Mesenchymal stem cell (in vitro differentiated cells and primary cell): ENCODE measurements around the gene PTPRA.
A peak's percentile ranks its signal among the peaks of the same experiment; 100 is the strongest.

ENCODE experiments used
- DNase-seq: peaks from one replicate; pipeline ENCODE4 v3.0.0-alpha.2; 2013
- H2AFZ ChIP-seq: one replicate; pipeline ENCODE4 v1.6.1; 2013; ENCODE audit warnings: low read depth, mild to moderate bottlenecking, control low read depth, inconsistent platforms, low read length, moderate library complexity
- H2AK5ac ChIP-seq: 2 replicates; pipeline ENCODE4 v1.6.1; 2013; ENCODE audit warnings: low read length, moderate library complexity, mild to moderate bottlenecking, inconsistent platforms; ENCODE audit not compliant: severe bottlenecking
- H2BK120ac ChIP-seq: one replicate; pipeline ENCODE4 v1.6.1; 2013; ENCODE audit warnings: low read depth, mild to moderate bottlenecking, inconsistent platforms, low read length, moderate library complexity
- H2BK12ac ChIP-seq, 2 experiments: one replicate each; pipeline ENCODE4 v1.6.1; 2013; ENCODE audit warnings: inconsistent platforms in 2 of 2, low read length in 2 of 2, mild to moderate bottlenecking in 2 of 2, moderate library complexity in 2 of 2, control low read depth in 1 of 2
- H2BK15ac ChIP-seq: one replicate; pipeline ENCODE4 v1.6.1; 2013; ENCODE audit warnings: mild to moderate bottlenecking, low read depth, inconsistent platforms; ENCODE audit not compliant: poor library complexity, severe bottlenecking
- H2BK5ac ChIP-seq: 2 replicates; pipeline ENCODE4 v1.6.1; 2013; ENCODE audit warnings: low read depth, mild to moderate bottlenecking, low read length, control low read depth, inconsistent platforms; ENCODE audit not compliant: poor library complexity, severe bottlenecking
- H3K14ac ChIP-seq, 2 experiments: one replicate each; pipeline ENCODE4 v1.6.1; 2013; ENCODE audit warnings: inconsistent platforms in 2 of 2, low read length in 2 of 2, control low read depth in 1 of 2, mild to moderate bottlenecking in 1 of 2, moderate library complexity in 1 of 2
- H3K18ac ChIP-seq, 2 experiments: one replicate each; pipeline ENCODE4 v1.6.1; 2013; ENCODE audit warnings: inconsistent platforms in 2 of 2, low read length in 2 of 2, control low read depth in 1 of 2, low read depth in 1 of 2, mild to moderate bottlenecking in 1 of 2
- H3K23ac ChIP-seq, 2 experiments: one replicate each; pipeline ENCODE4 v1.6.1; 2013; ENCODE audit warnings: inconsistent platforms in 2 of 2, low read length in 2 of 2, mild to moderate bottlenecking in 2 of 2, moderate library complexity in 2 of 2, control low read depth in 1 of 2
- H3K27ac ChIP-seq: 2 replicates; pipeline ENCODE4 v1.5.1; 2013; ENCODE audit warnings: mild to moderate bottlenecking, moderate library complexity, low read length, control low read depth, inconsistent platforms; ENCODE audit not compliant: poor library complexity, severe bottlenecking
- H3K27me3 ChIP-seq, 2 experiments: 2 replicates each; pipeline versions ENCODE4 v1.6.1 to v1.7.0; 2013; ENCODE audit warnings: low read length in 2 of 2, mild to moderate bottlenecking in 2 of 2, moderate library complexity in 2 of 2, control low read depth in 1 of 2, inconsistent platforms in 1 of 2; ENCODE audit not compliant: control insufficient read depth in 1 of 2, insufficient read depth in 1 of 2
- H3K36me3 ChIP-seq, 2 experiments: 2 replicates each; pipeline versions ENCODE4 v1.6.1 to v1.7.0; 2013; ENCODE audit warnings: low read length in 2 of 2, control low read depth in 1 of 2, inconsistent platforms in 1 of 2, low read depth in 1 of 2, mild to moderate bottlenecking in 1 of 2; ENCODE audit not compliant: insufficient read depth in 2 of 2, control insufficient read depth in 1 of 2
- H3K4ac ChIP-seq, 2 experiments: one replicate each; pipeline ENCODE4 v1.6.1; 2013; ENCODE audit warnings: inconsistent platforms in 2 of 2, low read length in 2 of 2, mild to moderate bottlenecking in 2 of 2, moderate library complexity in 2 of 2, control low read depth in 1 of 2, low read depth in 1 of 2
- H3K4me1 ChIP-seq: 2 replicates; pipeline ENCODE4 v1.6.1; 2013; ENCODE audit warnings: low read depth, low read length, control low read depth; ENCODE audit not compliant: control insufficient read depth, insufficient read depth
- H3K4me2 ChIP-seq: 2 replicates; pipeline ENCODE4 v1.6.1; 2013; ENCODE audit warnings: low read length, mild to moderate bottlenecking, inconsistent platforms; ENCODE audit not compliant: poor library complexity, severe bottlenecking
- H3K4me3 ChIP-seq, 2 experiments: 2 replicates each; pipeline versions ENCODE4 v1.5.1 to v1.7.0; 2013; ENCODE audit warnings: low read length in 2 of 2, mild to moderate bottlenecking in 2 of 2, control low read depth in 1 of 2, low read depth in 1 of 2; ENCODE audit not compliant: insufficient read depth in 1 of 2
- H3K79me1 ChIP-seq: replicated peaks from 2 replicates; pipeline ENCODE4 v1.6.1; 2013; ENCODE audit warnings: mild to moderate bottlenecking, control low read depth, low read length, inconsistent platforms; ENCODE audit not compliant: poor library complexity, severe bottlenecking
- H3K9ac ChIP-seq: 2 replicates; pipeline ENCODE4 v1.7.0; 2013; ENCODE audit warnings: mild to moderate bottlenecking, low read length, moderate library complexity
- H3K9me3 ChIP-seq: 2 replicates; pipeline ENCODE4 v1.7.0; 2013; ENCODE audit warnings: mild to moderate bottlenecking, low read length; ENCODE audit not compliant: control insufficient read depth
- H4K8ac ChIP-seq: one replicate; pipeline ENCODE4 v1.6.1; 2013; ENCODE audit warnings: inconsistent platforms, mild to moderate bottlenecking, low read length, moderate library complexity
- H4K91ac ChIP-seq: one replicate; pipeline ENCODE4 v1.6.1; 2013; ENCODE audit warnings: mild to moderate bottlenecking, low read length, inconsistent platforms
- WGBS: methylation state at CpG from one replicate; pipeline ENCODE4 v1.1.7; 2013; ENCODE audit warnings: mixed read lengths; 5-methylcytosine and 5-hydroxymethylcytosine counted together

Gene PTPRA

DNA sequence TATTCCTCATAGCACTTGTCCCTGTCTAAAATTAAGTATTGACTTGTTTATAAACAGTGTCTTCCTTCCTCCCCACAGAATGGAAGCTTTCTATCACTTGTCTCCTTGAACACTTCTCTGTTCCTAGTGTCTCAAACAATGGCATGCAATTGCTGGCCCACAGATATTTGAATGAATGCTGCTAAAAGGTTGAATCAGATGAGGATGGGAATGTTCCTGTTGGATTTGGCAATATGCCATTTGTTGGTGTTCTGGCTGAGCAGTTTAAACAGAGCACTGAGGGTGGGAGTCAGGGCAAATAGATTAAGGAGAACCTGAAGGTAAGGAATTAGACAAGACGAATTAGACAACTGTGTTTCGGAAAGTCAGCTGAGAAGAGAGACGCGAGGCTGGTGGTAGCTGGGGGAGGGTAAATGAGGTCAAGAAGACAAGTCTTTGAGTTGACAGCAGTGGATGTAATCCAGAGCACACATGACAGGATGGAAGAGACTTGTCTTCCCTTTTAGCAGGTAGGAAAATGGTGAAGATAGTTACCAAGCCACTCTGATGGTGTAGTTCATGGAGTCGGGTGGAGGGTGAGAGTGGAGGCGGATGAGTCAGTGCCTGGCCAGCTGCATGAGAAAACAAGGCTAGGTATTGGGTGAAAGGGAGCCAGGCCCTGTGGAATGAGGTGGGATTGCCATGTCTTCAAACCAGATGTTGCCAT lies 111.8 kb downstream of the PTPRA start:
- Histone ChIP-seq H3K36me3 (peaks cover 19 to 48% of the 10 kb centered on the region in 2 experiments), H2BK12ac (no peak overlapping the region), H3K4me3 (peak overlapping the region in 1 of 2 experiments; percentile 17), H2AK5ac (no peak overlapping the region), H3K27me3 (no peaks in the 10 kb centered on the region), H4K91ac (no peak overlapping the region), H3K23ac (peak overlapping the region in 1 of 2 experiments; percentile 23), H3K4me2 (no peak overlapping the region), H3K4ac (no peak overlapping the region), H3K14ac (no peak overlapping the region), H3K4me1 (peaks cover 5% of the 10 kb centered on the region), H2BK15ac (no peak overlapping the region), H3K18ac (peak overlapping the region in 1 of 2 experiments; percentile 79), H4K8ac (peak overlapping the region; percentile 42), H3K9ac (peak overlapping the region; percentile 47), H2AFZ (no peak overlapping the region), H3K9me3 (no peaks in the 10 kb centered on the region), H3K27ac (peak overlapping the region; percentile 28), H2BK120ac (no peak overlapping the region), H3K79me1 (peaks cover 14% of the 10 kb centered on the region), H2BK5ac (no peak overlapping the region)
- peak; percentile 70 for DNase-seq
- 29% methylated on average over 6 of the region's 6 CpGs for WGBS

DNA sequence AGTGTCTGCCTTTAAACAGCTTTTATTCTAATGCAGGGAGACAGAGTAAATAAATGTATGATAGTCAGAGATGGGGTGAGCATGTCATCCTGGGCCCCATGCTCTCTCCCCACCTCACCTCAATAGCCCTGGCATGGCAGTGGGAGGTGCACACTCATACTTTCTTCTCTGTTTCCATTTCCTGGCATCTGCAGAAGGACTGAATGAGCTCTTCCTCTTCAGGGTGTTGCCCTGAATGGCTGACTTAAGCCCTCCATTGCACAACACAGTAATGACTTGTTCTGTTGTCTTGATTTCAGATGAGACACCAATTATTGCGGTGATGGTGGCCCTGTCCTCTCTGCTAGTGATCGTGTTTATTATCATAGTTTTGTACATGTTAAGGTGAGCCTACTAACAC lies 113.2 kb downstream of the PTPRA start:
- H3K14ac ChIP-seq: no peak overlapping the region
- H2BK5ac ChIP-seq: no peak overlapping the region
- no peak overlapping the region for H2BK120ac ChIP-seq
- H3K36me3 ChIP-seq: peaks cover 22 to 53% of the 10 kb centered on the region in 2 experiments
- no peak overlapping the region for H3K18ac ChIP-seq
- H3K4ac ChIP-seq: no peak overlapping the region
- no peak overlapping the region for H3K27ac ChIP-seq
- H3K9ac ChIP-seq: peak overlapping the region; percentile 47
- H3K27me3 ChIP-seq: no peaks in the 10 kb centered on the region
- H2AK5ac ChIP-seq: no peak overlapping the region
- H3K23ac ChIP-seq: no peak overlapping the region
- H3K4me3 ChIP-seq: peak overlapping the region in 1 of 2 experiments; percentile 23
- no peaks in the 10 kb centered on the region for H3K9me3 ChIP-seq
- no peak overlapping the region for H3K4me2 ChIP-seq
- H4K8ac ChIP-seq: no peak overlapping the region
- H4K91ac ChIP-seq: no peak overlapping the region
- peak; percentile 26 for DNase-seq
- H3K79me1 ChIP-seq: peaks cover 8% of the 10 kb centered on the region
- H3K4me1 ChIP-seq: peaks cover 5% of the 10 kb centered on the region
- no peak overlapping the region for H2BK12ac ChIP-seq
- no peak overlapping the region for H2BK15ac ChIP-seq
- no CpG with 5 or more reads among the region's 2 CpGs for WGBS
- no peak overlapping the region for H2AFZ ChIP-seq

DNA sequence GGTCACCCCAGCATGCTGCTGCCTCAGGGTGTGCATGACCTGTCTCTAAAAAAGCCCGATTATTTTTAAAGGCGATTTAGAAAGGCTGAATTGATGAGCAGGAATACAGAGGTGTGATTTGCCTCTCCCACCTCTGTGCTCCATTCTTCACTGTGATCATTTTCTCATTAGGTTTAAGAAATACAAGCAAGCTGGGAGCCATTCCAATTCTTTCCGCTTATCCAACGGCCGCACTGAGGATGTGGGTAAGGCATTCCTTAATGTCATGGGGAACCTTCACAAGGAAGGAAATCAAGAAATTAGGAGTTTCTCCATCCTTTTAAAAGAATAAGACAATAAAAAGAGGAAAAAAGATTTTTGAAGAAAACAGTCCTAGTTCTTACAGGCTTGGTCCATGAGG lies 114.6 kb downstream of the PTPRA start:
- Histone ChIP-seq H2AK5ac (no peak overlapping the region), H2BK5ac (no peak overlapping the region), H4K91ac (no peak overlapping the region), H3K18ac (no peak overlapping the region), H2BK120ac (no peak overlapping the region), H3K4me2 (no peak overlapping the region), H3K4me3 (no peak overlapping the region), H3K27me3 (no peaks in the 10 kb centered on the region), H3K4me1 (peaks cover 5% of the 10 kb centered on the region), H3K23ac (no peak overlapping the region), H3K27ac (no peak overlapping the region), H2AFZ (no peak overlapping the region), H2BK15ac (no peak overlapping the region), H3K4ac (no peak overlapping the region), H3K79me1 (peaks cover 9% of the 10 kb centered on the region), H3K9me3 (no peaks in the 10 kb centered on the region), H2BK12ac (no peak overlapping the region), H3K36me3 (peaks cover 33 to 63% of the 10 kb centered on the region in 2 experiments), H3K14ac (no peak overlapping the region), H3K9ac (no peak overlapping the region), H4K8ac (no peak overlapping the region)
- no peak for DNase-seq
- 100% methylated on average over 1 of the region's 5 CpGs for WGBS

DNA sequence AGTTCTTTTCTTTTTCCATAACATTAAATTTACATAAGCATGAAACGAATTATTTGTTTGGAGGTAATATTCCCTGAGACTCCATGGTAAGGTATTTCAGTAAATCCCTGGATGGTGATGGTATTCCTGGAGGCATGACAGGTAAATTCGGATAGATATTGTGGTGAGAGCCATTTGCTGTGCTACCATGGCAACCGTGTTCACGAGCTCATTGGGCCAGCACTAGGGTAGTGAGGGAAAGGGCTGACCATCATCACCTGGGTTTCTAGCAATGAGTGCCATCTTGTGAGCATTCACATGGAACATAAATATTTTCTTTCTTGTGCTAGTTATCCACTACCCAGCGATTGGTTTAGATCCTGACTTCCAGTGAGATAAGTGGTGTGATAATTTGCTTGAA lies 118.3 kb downstream of the PTPRA start:
- Histone ChIP-seq H3K4me1 (no peaks in the 10 kb centered on the region), H2BK5ac (no peak overlapping the region), H2AK5ac (no peak overlapping the region), H2BK120ac (no peak overlapping the region), H3K4me2 (no peak overlapping the region), H2AFZ (no peak overlapping the region), H3K14ac (no peak overlapping the region), H3K4me3 (no peak overlapping the region), H4K91ac (no peak overlapping the region), H2BK12ac (no peak overlapping the region), H3K9ac (no peak overlapping the region), H3K79me1 (peaks cover 4% of the 10 kb centered on the region), H3K4ac (no peak overlapping the region), H3K9me3 (no peaks in the 10 kb centered on the region), H3K23ac (no peak overlapping the region), H3K27me3 (no peaks in the 10 kb centered on the region), H4K8ac (no peak overlapping the region), H3K27ac (no peak overlapping the region), H2BK15ac (no peak overlapping the region), H3K18ac (no peak overlapping the region), H3K36me3 (peaks cover 39 to 94% of the 10 kb centered on the region in 2 experiments)
- 95% methylated on average over 4 of the region's 5 CpGs for WGBS
- DNase-seq: no peak
